CD8-positive, alpha-beta memory T cell (primary cell): ENCODE results near the gene CARD6. TPM values are rescaled to one million over a fixed set of nuclear protein-coding genes. Genes with fewer than 3 reads are reported as not detected.
"Not testable (repeated sequence)": the region's sequence is repeated elsewhere in the genome, so short reads cannot be mapped to it uniquely, and the experiment has no call there.

Experiments
- CTCF ChIA-PET: fragments of 350-600 bp; sonication (Branson Sonifier 250); formaldehyde crosslinking; loops from one replicate; lab custom pipeline; 2021; ENCODE audit warnings: antibody characterized with exemption; lab: Charles Lee
- POLR2A ChIA-PET: fragments of 350-600 bp; sonication (Branson Sonifier 250); formaldehyde crosslinking; loops from one replicate; lab custom pipeline; 2021; ENCODE audit warnings: antibody characterized with exemption; lab: Charles Lee
- DNase-seq, 5 donors: peaks; one replicate each; pipeline versions ENCODE4 v3.0.0 to v3.0.0-alpha.2; 2020 to 2022; ENCODE audit warnings: mixed read lengths in 1 of 5
- H3K27ac ChIP-seq: one replicate; pipeline ENCODE4 v1.7.0; 2013; ENCODE audit warnings: low read depth, mild to moderate bottlenecking, low read length, moderate library complexity
- H3K27me3 ChIP-seq: 2 replicates; pipeline ENCODE4 v1.7.0; 2013; ENCODE audit warnings: low read length, mild to moderate bottlenecking; ENCODE audit not compliant: insufficient read depth, poor library complexity, severe bottlenecking
- H3K36me3 ChIP-seq: 2 replicates; pipeline ENCODE4 v1.7.0; 2013; ENCODE audit warnings: mild to moderate bottlenecking, low read length, moderate library complexity; ENCODE audit not compliant: insufficient read depth
- H3K4me1 ChIP-seq: 2 replicates; pipeline ENCODE4 v1.7.0; 2013; ENCODE audit warnings: mild to moderate bottlenecking, low read length, moderate library complexity; ENCODE audit not compliant: insufficient read depth
- H3K4me3 ChIP-seq: 2 replicates; pipeline ENCODE4 v1.7.0; 2013; ENCODE audit warnings: mild to moderate bottlenecking, low read length
- H3K9me3 ChIP-seq: 2 replicates; pipeline ENCODE4 v1.7.0; 2013; ENCODE audit warnings: mild to moderate bottlenecking, low read length
- H3K27ac Mint-ChIP-seq, 8 donors: one replicate each; pipeline ENCODE4 v1.8.0; 2020 to 2021; ENCODE audit warnings: mixed read lengths in 8 of 8, mild to moderate bottlenecking in 6 of 8, inconsistent platforms in 3 of 8, moderate library complexity in 3 of 8
- H3K27me3 Mint-ChIP-seq, 2 donors: one replicate each; pipeline ENCODE4 v1.8.0; 2020 to 2021; ENCODE audit warnings: mixed read lengths in 2 of 2, mild to moderate bottlenecking in 1 of 2, moderate library complexity in 1 of 2
- H3K36me3 Mint-ChIP-seq, 3 donors: one replicate each; pipeline ENCODE4 v1.8.0; 2020 to 2021; ENCODE audit warnings: mixed read lengths in 3 of 3, inconsistent platforms in 1 of 3, mild to moderate bottlenecking in 1 of 3
- H3K4me1 Mint-ChIP-seq, 3 donors: one replicate each; pipeline ENCODE4 v1.8.0; 2020 to 2021; ENCODE audit warnings: mixed read lengths in 3 of 3, inconsistent platforms in 1 of 3, mild to moderate bottlenecking in 1 of 3
- H3K4me3 Mint-ChIP-seq, 7 donors: one replicate each; pipeline ENCODE4 v1.8.0; 2020 to 2021; ENCODE audit warnings: mixed read lengths in 7 of 7, mild to moderate bottlenecking in 6 of 7, moderate library complexity in 4 of 7, inconsistent platforms in 2 of 7
- H3K9me3 Mint-ChIP-seq, 5 donors: one replicate each; pipeline ENCODE4 v1.8.0; 2020 to 2022; ENCODE audit warnings: mixed read lengths in 5 of 5, mild to moderate bottlenecking in 3 of 5, moderate library complexity in 2 of 5, inconsistent platforms in 1 of 5
- polyA plus RNA-seq: library from polyadenylated mRNA; unstranded; fragments of 300-500 nt; fragmentation: Illumina TruSeq; gene quantifications from one replicate; pipeline ENCODE4 v1.2.3, GENCODE V29; 2021
- total RNA-seq, 2 experiments: library from RNA; stranded (reverse); gene quantifications; one replicate each; pipeline ENCODE4 v1.2.3, GENCODE V29; 2021

The CARD6 gene
- total and polyA plus RNA-seq, 3 experiments from 2014 or later, result 1.8 to 2.3 (median 2.1) TPM

DNA sequence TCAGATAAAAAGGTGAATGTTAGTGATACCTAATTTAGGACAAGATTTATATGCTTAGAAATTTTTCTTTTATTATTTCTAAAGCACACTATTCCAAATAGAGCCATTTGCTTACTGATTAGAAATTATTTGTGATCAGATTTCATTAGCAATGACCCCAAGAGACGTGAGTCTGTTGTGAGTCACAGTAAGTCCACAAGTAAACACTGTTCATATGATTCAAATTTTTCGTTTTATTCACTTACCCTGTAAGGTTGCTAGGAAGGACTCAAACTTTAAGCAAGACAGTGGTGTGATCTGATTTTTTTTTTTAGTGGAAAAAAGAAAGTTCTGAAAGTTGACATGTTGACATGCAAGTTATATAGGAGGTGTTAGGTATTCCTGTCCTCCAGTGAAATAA is 1.2 kb downstream of the CARD6 start:
- Mint-ChIP-seq H3K4me3 (no peak overlapping the region), H3K27ac (no peak overlapping the region), H3K36me3 (peaks cover 0 to under 1% (median 0%) of the 10 kb centered on the region in 3 donors), H3K27me3 (peaks cover 10 to 25% of the 10 kb centered on the region in 2 donors), H3K9me3 (no peaks in the 10 kb centered on the region), H3K4me1 (peaks cover 7 to 24% (median 21%) of the 10 kb centered on the region in 3 donors)
- Histone ChIP-seq H3K4me1 (no peaks in the 10 kb centered on the region), H3K4me3 (no peak overlapping the region), H3K9me3 (no peaks in the 10 kb centered on the region), H3K27me3 (no peaks in the 10 kb centered on the region), H3K36me3 (no peaks in the 10 kb centered on the region), H3K27ac (no peak overlapping the region)
- ChIA-PET CTCF (interaction anchor here (1.5 kb wide), 1 partner anchor 9 kb away, joined by 4 read pairs; no protein-coding TSS in a partner anchor), POLR2A (no interaction called here)
- no peak for DNase-seq

DNA sequence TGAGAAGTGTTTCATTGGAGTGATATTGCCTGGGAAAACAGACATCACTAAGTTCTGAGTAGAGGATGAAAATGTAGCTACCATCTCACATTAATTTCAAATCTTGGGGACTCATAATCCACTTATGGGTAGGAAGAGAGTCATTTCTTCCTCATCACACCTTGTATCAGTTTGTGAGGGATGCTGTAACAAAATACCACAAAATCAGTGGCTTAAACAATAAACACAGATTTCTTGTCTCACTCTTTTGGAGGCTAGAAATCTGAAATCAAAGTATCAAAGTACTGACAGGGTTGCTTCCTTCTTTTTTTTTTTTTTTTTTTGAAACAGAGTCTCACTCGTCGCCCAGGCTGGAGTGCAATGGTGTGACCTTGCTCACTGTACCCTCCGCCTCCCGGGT is 3.4 kb downstream of the CARD6 start:
- Mint-ChIP-seq H3K9me3 (no peaks in the 10 kb centered on the region), H3K4me3 (no peak overlapping the region), H3K27ac (no peak overlapping the region), H3K4me1 (peaks cover 7 to 22% (median 19%) of the 10 kb centered on the region in 3 donors), H3K36me3 (peaks cover 0 to 5% (median 4%) of the 10 kb centered on the region in 3 donors), H3K27me3 (peaks cover 20 to 40% of the 10 kb centered on the region in 2 donors)
- Histone ChIP-seq H3K27ac (no peak overlapping the region), H3K9me3 (no peaks in the 10 kb centered on the region), H3K4me1 (no peaks in the 10 kb centered on the region), H3K36me3 (no peaks in the 10 kb centered on the region), H3K27me3 (no peaks in the 10 kb centered on the region), H3K4me3 (no peak overlapping the region)
- POLR2A ChIA-PET, result no interaction called here
- no peak for DNase-seq
- CTCF ChIA-PET, result no interaction called here

DNA sequence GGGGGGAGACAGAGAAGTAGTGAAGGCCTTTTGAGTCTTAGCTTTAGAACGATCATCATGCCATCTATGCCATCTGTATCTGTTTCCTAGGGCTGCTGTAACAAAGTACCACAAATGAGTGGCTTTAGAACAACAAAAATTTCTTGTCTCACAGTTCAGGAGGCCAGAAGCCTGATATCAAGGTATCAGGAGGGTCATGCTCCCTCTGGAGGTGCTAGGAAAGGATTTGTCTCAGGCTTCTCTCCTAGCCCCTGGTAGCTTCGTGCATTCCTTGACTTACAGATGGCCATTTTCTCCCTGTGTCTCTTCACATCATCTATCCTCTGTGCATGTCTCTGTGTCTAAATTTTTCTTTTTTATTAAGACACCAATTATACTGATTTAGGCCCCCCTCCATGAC is 5.2 kb downstream of the CARD6 start:
- POLR2A ChIA-PET, result no interaction called here
- H3K4me3 Mint-ChIP-seq, result no peak overlapping the region
- CTCF ChIA-PET, result no interaction called here

DNA sequence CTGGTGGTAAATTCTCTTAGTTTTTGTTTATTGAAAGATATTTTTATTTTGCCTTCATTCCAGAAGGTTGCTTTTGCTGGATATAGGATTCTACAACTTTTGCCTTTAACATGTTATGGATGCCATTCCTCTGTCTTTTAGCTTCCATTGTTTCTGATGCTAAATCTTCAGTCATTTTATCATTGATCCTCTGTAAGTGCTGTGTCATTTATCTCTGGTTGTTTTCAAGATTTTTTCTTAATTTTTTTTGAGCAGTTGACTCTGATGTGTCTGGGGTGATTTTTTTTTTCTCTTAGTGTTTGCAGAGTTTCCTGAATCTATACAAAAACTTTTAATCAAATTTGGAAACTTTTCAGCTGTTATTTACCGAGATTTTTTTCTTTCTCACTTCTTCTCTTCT is 6.4 kb downstream of the CARD6 start:
- Histone ChIP-seq H3K4me1 (no peaks in the 10 kb centered on the region), H3K9me3 (no peaks in the 10 kb centered on the region), H3K36me3 (no peaks in the 10 kb centered on the region), H3K27me3 (no peaks in the 10 kb centered on the region), H3K27ac (no peak overlapping the region), H3K4me3 (no peak overlapping the region)
- DNase-seq, result no peak
- Mint-ChIP-seq H3K36me3 (peaks cover 0 to 8% (median 4%) of the 10 kb centered on the region in 3 donors), H3K4me1 (peaks cover 0 to 15% (median 6%) of the 10 kb centered on the region in 3 donors), H3K9me3 (no peaks in the 10 kb centered on the region), H3K27me3 (peaks cover 20 to 31% of the 10 kb centered on the region in 2 donors), H3K27ac (no peak overlapping the region), H3K4me3 (no peak overlapping the region)
- POLR2A ChIA-PET, result no interaction called here
- CTCF ChIA-PET, result no interaction called here

More for the DNA sequence above, 5.2 kb downstream of the CARD6 start:
- Histone ChIP-seq H3K4me1 (no peaks in the 10 kb centered on the region), H3K27ac (no peak overlapping the region), H3K27me3 (no peaks in the 10 kb centered on the region), H3K4me3 (no peak overlapping the region), H3K36me3 (no peaks in the 10 kb centered on the region), H3K9me3 (no peaks in the 10 kb centered on the region)
- no peaks in the 10 kb centered on the region for H3K9me3 Mint-ChIP-seq
- H3K27me3 Mint-ChIP-seq, result peaks cover 20 to 38% of the 10 kb centered on the region in 2 donors
- no peak for DNase-seq
- H3K36me3 Mint-ChIP-seq, result peaks cover 0 to 8% (median 4%) of the 10 kb centered on the region in 3 donors
- peaks cover 2 to 19% (median 12%) of the 10 kb centered on the region in 3 donors for H3K4me1 Mint-ChIP-seq
- H3K27ac Mint-ChIP-seq, result no peak overlapping the region

DNA sequence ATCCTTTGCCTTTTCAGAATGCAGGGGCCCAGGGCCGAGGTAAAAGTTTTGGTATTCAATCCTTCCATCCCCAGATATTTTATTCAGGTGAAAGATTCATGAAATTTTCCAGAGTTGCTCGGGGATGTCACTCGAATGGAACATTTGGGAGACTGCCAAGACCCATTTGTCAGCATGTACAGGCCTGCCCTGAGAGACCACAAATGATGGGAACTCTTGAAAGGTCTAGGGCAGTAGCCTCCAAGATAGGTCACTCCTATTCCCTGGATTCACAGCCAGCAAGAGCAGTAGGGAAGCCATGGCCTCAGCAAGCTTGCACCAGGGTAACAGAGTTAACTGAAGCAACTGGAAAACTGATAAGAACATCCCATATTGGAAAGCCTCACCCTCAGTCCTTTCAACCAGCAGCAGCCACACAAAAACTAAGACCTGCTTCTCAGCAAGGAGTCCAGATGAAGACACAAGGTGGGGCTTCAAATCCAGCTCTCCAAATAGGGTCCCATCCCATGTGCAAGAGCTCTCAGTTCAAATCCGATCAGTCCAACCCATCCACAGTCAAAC is 12.5 kb downstream of the CARD6 start:
- Mint-ChIP-seq H3K27me3 (peaks cover 7 to 15% of the 10 kb centered on the region in 2 donors), H3K9me3 (peaks cover 0 to 1% (median 0%) of the 10 kb centered on the region in 5 donors), H3K4me3 (no peak overlapping the region), H3K36me3 (peaks cover 2 to 5% (median 3%) of the 10 kb centered on the region in 3 donors), H3K27ac (no peak overlapping the region), H3K4me1 (no peaks in the 10 kb centered on the region)
- DNase-seq, result no peak
- no peaks in the 10 kb centered on the region for H3K27me3 ChIP-seq
- H3K4me3 ChIP-seq, result no peak overlapping the region
- H3K9me3 ChIP-seq, result no peaks in the 10 kb centered on the region
- POLR2A ChIA-PET, result no interaction called here
- CTCF ChIA-PET, result no interaction called here
- no peak overlapping the region for H3K27ac ChIP-seq
- H3K36me3 ChIP-seq, result no peaks in the 10 kb centered on the region
- H3K4me1 ChIP-seq, result no peaks in the 10 kb centered on the region

DNA sequence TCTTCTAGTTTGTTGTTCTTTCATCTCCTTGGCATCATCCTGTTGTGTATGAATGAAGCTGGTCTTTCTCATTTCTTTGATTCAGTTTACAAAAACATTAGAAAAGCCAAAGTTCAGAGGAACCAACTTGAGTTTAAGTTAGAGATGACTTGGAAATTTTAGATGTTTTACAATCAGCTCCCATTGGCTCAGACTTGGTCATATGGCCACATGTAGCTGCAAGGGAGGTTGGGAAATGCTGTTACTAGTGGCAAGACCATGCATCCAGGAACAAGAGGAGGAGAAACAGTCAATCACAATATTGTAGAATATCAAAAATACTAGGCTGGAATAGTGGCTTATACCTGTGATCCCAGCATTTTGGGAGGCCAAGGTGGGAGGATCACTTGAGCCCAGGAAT is 19.5 kb downstream of the CARD6 start:
- Histone ChIP-seq H3K27me3 (no peaks in the 10 kb centered on the region), H3K4me1 (no peaks in the 10 kb centered on the region), H3K27ac (no peak overlapping the region), H3K4me3 (no peak overlapping the region), H3K9me3 (no peaks in the 10 kb centered on the region), H3K36me3 (no peaks in the 10 kb centered on the region)
- POLR2A ChIA-PET, result no interaction called here
- H3K9me3 Mint-ChIP-seq, result peaks cover 4 to 10% (median 9%) of the 10 kb centered on the region in 5 donors
- peaks cover 2% of the 10 kb centered on the region in 2 donors for H3K27me3 Mint-ChIP-seq
- no peaks in the 10 kb centered on the region for H3K4me1 Mint-ChIP-seq
- no peak for DNase-seq
- peaks cover 0 to 11% (median 0%) of the 10 kb centered on the region in 3 donors for H3K36me3 Mint-ChIP-seq
- H3K4me3 Mint-ChIP-seq, result no peak overlapping the region
- H3K27ac Mint-ChIP-seq, result no peak overlapping the region
- CTCF ChIA-PET, result no interaction called here

DNA sequence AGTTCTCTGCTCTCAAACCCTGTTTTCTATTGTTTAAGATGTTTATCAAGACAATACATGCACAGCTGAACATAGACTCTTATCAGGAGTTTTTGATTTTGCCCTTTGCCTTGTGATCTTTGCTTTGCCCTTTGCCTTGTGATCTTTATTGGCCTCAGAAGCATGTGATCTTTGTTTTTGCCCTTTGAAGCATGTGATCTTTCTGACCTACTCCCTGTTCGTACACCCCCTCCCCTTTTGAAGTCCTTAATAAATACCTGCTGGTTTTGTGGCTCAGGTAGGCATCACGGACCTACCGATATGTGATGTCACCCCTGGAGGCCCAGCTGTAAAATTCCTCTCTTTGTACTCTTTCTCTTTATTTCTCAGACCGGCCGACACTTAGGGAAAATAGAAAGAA is 23.8 kb downstream of the CARD6 start:
- DNase-seq, H3K27me3 Mint-ChIP-seq, H3K4me3 ChIP-seq, H3K36me3 ChIP-seq, CTCF ChIA-PET, H3K27me3 ChIP-seq, H3K4me1 Mint-ChIP-seq, H3K9me3 ChIP-seq, H3K27ac ChIP-seq, H3K27ac Mint-ChIP-seq, POLR2A ChIA-PET, H3K4me3 Mint-ChIP-seq, H3K4me1 ChIP-seq, H3K9me3 Mint-ChIP-seq: not testable (repeated sequence)
- H3K36me3 Mint-ChIP-seq, result peaks cover 0 to 11% (median 0%) of the 10 kb centered on the region in 3 donors

DNA sequence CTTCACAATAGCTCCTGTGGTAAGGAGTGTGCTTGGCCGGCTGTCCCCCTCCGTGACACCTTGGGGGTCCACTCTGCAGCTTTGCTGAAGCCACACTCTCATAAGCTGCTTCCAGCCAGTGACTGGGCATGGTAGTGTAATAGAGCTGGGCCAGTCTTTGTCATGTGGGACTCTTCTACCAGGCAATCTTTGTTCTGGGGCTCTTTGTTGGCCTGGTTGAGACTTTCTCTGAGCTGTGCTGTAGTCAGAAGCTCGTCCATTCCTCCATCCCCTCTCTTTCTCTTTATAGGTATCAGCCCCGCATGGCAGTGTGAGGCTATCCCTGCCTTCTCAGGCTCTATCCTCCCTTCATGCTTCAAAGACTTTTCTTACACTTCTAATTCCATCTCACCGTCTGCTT is 25.7 kb downstream of the CARD6 start:
- no peaks in the 10 kb centered on the region for H3K4me1 Mint-ChIP-seq

More for the DNA sequence above, 25.7 kb downstream of the CARD6 start:
- POLR2A ChIA-PET, result no interaction called here
- H3K4me3 ChIP-seq, result no peak overlapping the region
- no peak overlapping the region for H3K4me3 Mint-ChIP-seq
- H3K27ac ChIP-seq, result no peak overlapping the region
- peaks cover 2 to 8% of the 10 kb centered on the region in 2 donors for H3K27me3 Mint-ChIP-seq
- peaks cover 0 to 11% (median 0%) of the 10 kb centered on the region in 3 donors for H3K36me3 Mint-ChIP-seq
- H3K27ac Mint-ChIP-seq, result no peak overlapping the region
- no peaks in the 10 kb centered on the region for H3K27me3 ChIP-seq
- H3K9me3 ChIP-seq, result no peaks in the 10 kb centered on the region
- CTCF ChIA-PET, result no interaction called here
- DNase-seq, result no peak
- no peaks in the 10 kb centered on the region for H3K4me1 ChIP-seq
- H3K9me3 Mint-ChIP-seq, result peaks cover 4 to 10% (median 8%) of the 10 kb centered on the region in 5 donors
- H3K36me3 ChIP-seq, result no peaks in the 10 kb centered on the region
